Calu3 (cell line): ENCODE measurements around the gene CTIF. TPM values are rescaled to one million over a fixed set of nuclear protein-coding genes. Genes with fewer than 3 reads are reported as not detected.
"Not testable (repeated sequence)": the region's sequence is repeated elsewhere in the genome, so short reads cannot be mapped to it uniquely, and the experiment has no call there.

Experiments
- BruUV-seq: library from RNA; stranded (reverse); fragments of 400-500 nt; replicated peaks from 2 replicates; lab custom pipeline; 2021; lab: Mats Ljungman, UMichigan
- CTCF ChIA-PET: fragments of 300-600 bp; sonication (Branson Sonifier 250); formaldehyde crosslinking; loops from one replicate; lab custom pipeline; 2022; ENCODE audit warnings: antibody characterized with exemption; lab: Charles Lee
- DNase-seq: peaks from one replicate; pipeline ENCODE4 v3.0.0; 2022
- H3K27ac Mint-ChIP-seq: one replicate; pipeline ENCODE4 v1.8.0; 2022; ENCODE audit warnings: mixed read lengths; ENCODE audit not compliant: unreplicated experiment
- H3K27me3 Mint-ChIP-seq: one replicate; pipeline ENCODE4 v1.8.0; 2022; ENCODE audit warnings: mixed read lengths; ENCODE audit not compliant: unreplicated experiment
- H3K36me3 Mint-ChIP-seq: one replicate; pipeline ENCODE4 v1.8.0; 2022; ENCODE audit warnings: mild to moderate bottlenecking, moderate library complexity, mixed read lengths; ENCODE audit not compliant: insufficient read depth, unreplicated experiment
- H3K4me1 Mint-ChIP-seq: one replicate; pipeline ENCODE4 v1.8.0; 2022; ENCODE audit warnings: mild to moderate bottlenecking, low read depth, mixed read lengths; ENCODE audit not compliant: unreplicated experiment
- H3K4me3 Mint-ChIP-seq: one replicate; pipeline ENCODE4 v1.8.0; 2022; ENCODE audit warnings: mild to moderate bottlenecking, low read depth, moderate library complexity, mixed read lengths; ENCODE audit not compliant: unreplicated experiment
- H3K9me3 Mint-ChIP-seq: one replicate; pipeline ENCODE4 v1.8.0; 2022; ENCODE audit warnings: low read depth, mixed read lengths; ENCODE audit not compliant: unreplicated experiment
- CTCF ChIP-seq: fragments of 200-600 bp; IDR thresholded peaks from one replicate; pipeline ENCODE4 v1.8.0; 2022; ENCODE audit warnings: antibody characterized with exemption; ENCODE audit not compliant: unreplicated experiment
- intact Hi-C: fragments of 100-400 bp; cut with micrococcal nuclease; formaldehyde crosslinking; loops from one replicate; pipeline ENCODE4 v1.10.0; 2022; ENCODE audit not compliant: unreplicated experiment
- total RNA-seq: library from RNA; stranded (reverse); gene quantifications from 2 replicates; pipeline ENCODE4 v1.2.3, GENCODE V29; 2022

Gene CTIF
- total RNA-seq, 1 experiment from 2014 or later, result 40.8 TPM

DNA sequence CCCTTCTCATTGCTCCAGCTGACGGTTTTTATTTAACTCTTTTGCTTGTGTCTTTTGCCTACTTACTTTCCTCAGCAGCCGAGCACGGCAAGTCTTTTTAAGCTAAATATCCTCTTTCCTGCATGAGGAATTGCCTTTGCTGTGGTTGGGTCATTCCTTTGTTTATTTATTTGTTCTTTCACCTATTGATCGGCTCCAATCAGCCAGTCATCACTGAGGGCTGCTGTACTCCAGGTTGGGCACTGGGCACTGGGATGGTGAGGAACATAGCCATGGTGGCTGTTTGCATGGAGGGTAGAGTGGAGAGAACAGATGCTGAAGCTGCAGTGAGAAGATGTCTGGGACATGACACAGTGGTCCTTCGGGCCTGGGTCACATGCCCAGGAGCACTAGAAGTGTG lies 105.2 kb downstream of the CTIF start:
- H3K36me3 Mint-ChIP-seq, result peaks cover 4% of the 10 kb centered on the region
- H3K27me3 Mint-ChIP-seq, result no peaks in the 10 kb centered on the region
- H3K9me3 Mint-ChIP-seq, result peaks cover 3% of the 10 kb centered on the region
- no peak overlapping the region for H3K27ac Mint-ChIP-seq
- no peaks in the 10 kb centered on the region for H3K4me1 Mint-ChIP-seq
- BruUV-seq, result no TSS peak
- intact Hi-C loops, result no loop called here
- CTCF ChIA-PET, result no interaction called here
- DNase-seq, result no peak
- TF ChIP-seq CTCF, result no peak
- no peak overlapping the region for H3K4me3 Mint-ChIP-seq

GRCh38 chr18:48645427-48646002 lies 106.7 kb downstream of the CTIF start:
- Mint-ChIP-seq H3K27ac (no peak overlapping the region), H3K4me3 (no peak overlapping the region), H3K4me1 (no peaks in the 10 kb centered on the region), H3K27me3 (no peaks in the 10 kb centered on the region), H3K36me3 (no peaks in the 10 kb centered on the region), H3K9me3 (peaks cover 3% of the 10 kb centered on the region)
- CTCF ChIA-PET, result no interaction called here
- BruUV-seq, result no TSS peak
- intact Hi-C loops, result no loop called here
- DNase-seq, result no peak
- no peak for TF ChIP-seq CTCF

- Mint-ChIP-seq H3K27ac (no peak overlapping the region), H3K4me1 (no peaks in the 10 kb centered on the region), H3K4me3 (no peak overlapping the region), H3K36me3 (no peaks in the 10 kb centered on the region), H3K9me3 (peaks cover 6% of the 10 kb centered on the region), H3K27me3 (no peaks in the 10 kb centered on the region)
- intact Hi-C loops, result no loop called here
- no peak for TF ChIP-seq CTCF
- CTCF ChIA-PET, result interaction anchor here (0.7 kb wide), 1 partner anchor 591 kb away, joined by 5 read pairs; no protein-coding TSS in a partner anchor
- BruUV-seq, result no TSS peak
- DNase-seq, result no peak
These were observed 108.1 kb downstream of the CTIF start for GRCh38 chr18:48646976-48647375.

GRCh38 chr18:48649231-48649630 lies 110.4 kb downstream of the CTIF start:
- no peak for DNase-seq
- Mint-ChIP-seq H3K4me1 (no peaks in the 10 kb centered on the region), H3K4me3 (no peak overlapping the region), H3K27me3 (no peaks in the 10 kb centered on the region), H3K9me3 (peaks cover 4% of the 10 kb centered on the region), H3K27ac (no peak overlapping the region), H3K36me3 (no peaks in the 10 kb centered on the region)
- intact Hi-C loops, result no loop called here
- TF ChIP-seq CTCF, result no peak
- CTCF ChIA-PET, result no interaction called here
- BruUV-seq, result no TSS peak

GRCh38 chr18:48654591-48654990 lies 115.8 kb downstream of the CTIF start:
- CTCF ChIA-PET, H3K27me3 Mint-ChIP-seq, intact Hi-C loops, H3K9me3 Mint-ChIP-seq, DNase-seq, BruUV-seq, H3K4me3 Mint-ChIP-seq, H3K4me1 Mint-ChIP-seq, H3K27ac Mint-ChIP-seq, H3K36me3 Mint-ChIP-seq: not testable (repeated sequence)
